Stomach (tissue), 9 donors: Measurements from ENCODE around the gene LHFPL2. TPM values are rescaled to one million over a fixed set of nuclear protein-coding genes. Genes with fewer than 3 reads are reported as not detected.
"Not testable (repeated sequence)": the region's sequence is repeated elsewhere in the genome, so short reads cannot be mapped to it uniquely, and the experiment has no call there.

Experiments
- DNase-seq, 2 donors: peaks; one replicate each; pipeline versions ENCODE4 v3.0.0 to v3.0.0-alpha.2; 2013 to 2019
- H3K27ac ChIP-seq, 5 donors: fragments of 200-600 bp in 4 of 5; sonication (generic) in 4 of 5; one replicate each; pipeline ENCODE4 v1.5.1; 2013 to 2019; ENCODE audit warnings: mild to moderate bottlenecking in 1 of 5, moderate library complexity in 1 of 5
- H3K27me3 ChIP-seq, 3 donors: fragments of 200-600 bp; sonication (generic); one replicate each; pipeline ENCODE4 v1.5.1; 2017 to 2019; ENCODE audit warnings: mixed run types in 1 of 3
- H3K36me3 ChIP-seq, 4 donors: fragments of 200-600 bp; sonication (generic); 1 replicate in 3 of 4; 2 replicates in 1 of 4; pipeline ENCODE4 v1.5.1; 2016 to 2019
- H3K4me1 ChIP-seq, 4 donors: fragments of 200-600 bp; sonication (generic); one replicate each; pipeline ENCODE4 v1.5.1; 2016 to 2019
- H3K4me3 ChIP-seq, 4 donors: fragments of 200-600 bp; sonication (generic) in 3 of 4; one replicate each; pipeline ENCODE4 v1.5.1; 2016 to 2019; ENCODE audit warnings: mild to moderate bottlenecking in 1 of 4
- H3K9me3 ChIP-seq, 4 donors: fragments of 200-600 bp; sonication (generic); one replicate each; pipeline ENCODE4 v1.5.1; 2016 to 2019
- EP300 ChIP-seq: sonication (generic); formaldehyde crosslinking; IDR thresholded peaks from one replicate; pipeline ENCODE4 v1.6.1; 2017; ENCODE audit warnings: antibody characterized with exemption
- POLR2A ChIP-seq, 4 donors: fragments of 450-650 bp; IDR thresholded peaks; one replicate each; pipeline ENCODE4 v1.6.1; 2016; ENCODE audit warnings: antibody characterized with exemption in 4 of 4, control low read depth in 2 of 4, mild to moderate bottlenecking in 1 of 4, moderate library complexity in 1 of 4
- POLR2AphosphoS5 ChIP-seq, 3 donors: sonication (generic); formaldehyde crosslinking; IDR thresholded peaks; one replicate each; pipeline ENCODE4 v1.6.1; 2016; ENCODE audit warnings: antibody characterized with exemption in 3 of 3
- WGBS, 5 donors: extraction: QIAGEN DNeasy Blood & Tissue Kit in 3 of 5; methylation state at CpG; one replicate each; pipeline versions ENCODE4 v1.1.5 to v1.1.7; 2013 to 2018; 5-methylcytosine and 5-hydroxymethylcytosine counted together
- intact Hi-C: fragments of 100-400 bp; cut with DNase I; formaldehyde crosslinking; loops from one replicate; pipeline ENCODE4 v1.15.1; 2023; ENCODE audit warnings: low total_unique reads
- polyA plus RNA-seq, 3 donors: library from polyadenylated mRNA; stranded (reverse); fragments of 200-250 nt; gene quantifications; one replicate each; pipeline ENCODE4 v1.2.3, GENCODE V29; 2013
- total RNA-seq, 5 donors: library from RNA; depleted of rRNA; stranded (reverse); fragments of >200 nt; gene quantifications; one replicate each; pipeline versions ENCODE4 v1.1.0 to v1.2.3, GENCODE V29; 2014 to 2016
- TF ChIP-seq, protein P1 (sequence below), 7 experiments: fragments of 450-650 bp in 4 of 7; fragments of 200-600 bp in 3 of 7; sonication (generic) in 3 of 7; IDR thresholded peaks; one replicate each; pipeline ENCODE4 v1.5.1; 2016 to 2019; ENCODE audit warnings: antibody characterized with exemption in 7 of 7, control low read depth in 2 of 7, mild to moderate bottlenecking in 1 of 7
- donor health status: healthy with polysubstance abuse.
- donor health status: Bipolar disorder and iron deficiency.
- donor health status: healthy.

The LHFPL2 gene
- total and polyA plus RNA-seq, 8 donors = 3.7 to 53.6 (median 24.3) TPM

- TF ChIP-seq, protein P1, sequence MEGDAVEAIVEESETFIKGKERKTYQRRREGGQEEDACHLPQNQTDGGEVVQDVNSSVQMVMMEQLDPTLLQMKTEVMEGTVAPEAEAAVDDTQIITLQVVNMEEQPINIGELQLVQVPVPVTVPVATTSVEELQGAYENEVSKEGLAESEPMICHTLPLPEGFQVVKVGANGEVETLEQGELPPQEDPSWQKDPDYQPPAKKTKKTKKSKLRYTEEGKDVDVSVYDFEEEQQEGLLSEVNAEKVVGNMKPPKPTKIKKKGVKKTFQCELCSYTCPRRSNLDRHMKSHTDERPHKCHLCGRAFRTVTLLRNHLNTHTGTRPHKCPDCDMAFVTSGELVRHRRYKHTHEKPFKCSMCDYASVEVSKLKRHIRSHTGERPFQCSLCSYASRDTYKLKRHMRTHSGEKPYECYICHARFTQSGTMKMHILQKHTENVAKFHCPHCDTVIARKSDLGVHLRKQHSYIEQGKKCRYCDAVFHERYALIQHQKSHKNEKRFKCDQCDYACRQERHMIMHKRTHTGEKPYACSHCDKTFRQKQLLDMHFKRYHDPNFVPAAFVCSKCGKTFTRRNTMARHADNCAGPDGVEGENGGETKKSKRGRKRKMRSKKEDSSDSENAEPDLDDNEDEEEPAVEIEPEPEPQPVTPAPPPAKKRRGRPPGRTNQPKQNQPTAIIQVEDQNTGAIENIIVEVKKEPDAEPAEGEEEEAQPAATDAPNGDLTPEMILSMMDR (IDR thresholded peaks at IDR 0.05) = no peak
- no peak for DNase-seq
- H3K9me3 ChIP-seq = no peaks in the 10 kb centered on the region
- no peaks in the 10 kb centered on the region for H3K27me3 ChIP-seq
- no peak overlapping the region for H3K27ac ChIP-seq
- H3K4me1 ChIP-seq = peaks cover 0 to 19% (median 0%) of the 10 kb centered on the region in 4 donors
- intact Hi-C loops = no loop called here
- no peak overlapping the region for H3K4me3 ChIP-seq
- H3K36me3 ChIP-seq = peaks cover 0 to 9% (median 5%) of the 10 kb centered on the region in 4 donors
These were observed 176.7 kb downstream of the LHFPL2 start for GRCh38 chr5:78471896-78472295.

DNA sequence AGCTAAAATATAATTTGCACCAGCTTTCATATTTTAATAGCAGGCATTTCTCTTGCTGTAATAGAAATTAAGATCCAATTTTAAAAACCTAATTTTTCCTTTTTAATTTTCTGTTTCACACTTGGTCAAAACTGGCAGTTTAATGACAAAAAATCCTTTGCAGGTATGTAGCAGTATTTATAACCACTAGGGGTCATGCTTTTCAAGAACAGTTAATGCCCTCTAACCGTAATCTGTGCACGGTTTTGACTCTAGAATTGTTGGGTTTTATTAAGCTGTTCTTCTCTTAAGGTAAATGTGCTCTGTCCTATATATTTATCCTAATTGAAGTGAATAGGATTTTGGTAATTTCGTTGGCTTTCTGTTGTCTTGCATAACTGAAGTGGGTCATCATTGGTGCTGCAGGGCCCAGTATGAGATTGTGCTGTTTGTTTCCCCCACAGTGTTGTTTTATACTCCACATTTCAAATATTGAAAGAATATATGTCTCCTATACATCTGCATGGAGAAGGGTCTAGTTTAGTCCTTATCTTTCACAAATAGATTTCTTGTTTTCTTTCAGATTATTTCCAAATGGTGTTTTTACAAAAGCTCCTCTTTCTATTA, 180.7 kb downstream of the LHFPL2 start:
- WGBS, 5 donors = 10 to 33% (median 19%) methylated on average over 3 of the region's 3 CpGs
- H3K9me3 ChIP-seq = no peaks in the 10 kb centered on the region
- peaks cover 0 to 15% (median 11%) of the 10 kb centered on the region in 4 donors for H3K36me3 ChIP-seq
- no peaks in the 10 kb centered on the region for H3K27me3 ChIP-seq
- H3K27ac ChIP-seq = no peak overlapping the region
- TF ChIP-seq EP300 = no peak
- peak in 1 of 3 donors; percentile 17 for TF ChIP-seq POLR2AphosphoS5 (IDR thresholded peaks at IDR 0.05)
- TF ChIP-seq, protein P1 (IDR thresholded peaks at IDR 0.05) = peak in 5 of 7 experiments; percentile 55 to 84 (median 58)
- TF ChIP-seq POLR2A (IDR thresholded peaks at IDR 0.05) = no peak
- peak in 1 of 2 donors; percentile 52 for DNase-seq
- intact Hi-C loops = no loop called here
- H3K4me1 ChIP-seq = peaks cover 0 to 11% (median 0%) of the 10 kb centered on the region in 4 donors
- no peak overlapping the region for H3K4me3 ChIP-seq

GRCh38 chr5:78467140-78467539, 181.4 kb downstream of the LHFPL2 start:
- Histone ChIP-seq H3K4me1 (peaks cover 0 to 11% (median 0%) of the 10 kb centered on the region in 4 donors), H3K27ac (no peak overlapping the region), H3K36me3 (peaks cover 0 to 17% (median 11%) of the 10 kb centered on the region in 4 donors), H3K4me3 (no peak overlapping the region), H3K9me3 (no peaks in the 10 kb centered on the region), H3K27me3 (no peaks in the 10 kb centered on the region)
- WGBS, 5 donors = 94 to 100% (median 97%) methylated on average over 1 of the region's 1 CpG
- TF ChIP-seq POLR2A (IDR thresholded peaks at IDR 0.05) (no peak), EP300 (no peak), POLR2AphosphoS5 (IDR thresholded peaks at IDR 0.05) (no peak)
- TF ChIP-seq, protein P1 (IDR thresholded peaks at IDR 0.05) = no peak
- intact Hi-C loops = no loop called here
- DNase-seq = no peak

GRCh38 chr5:78458843-78459242, 189.7 kb downstream of the LHFPL2 start:
- Histone ChIP-seq H3K36me3 (peaks cover 0 to 26% (median 16%) of the 10 kb centered on the region in 4 donors), H3K4me1 (no peaks in the 10 kb centered on the region), H3K27ac (no peak overlapping the region), H3K27me3 (no peaks in the 10 kb centered on the region), H3K4me3 (no peak overlapping the region), H3K9me3 (no peaks in the 10 kb centered on the region)
- TF ChIP-seq EP300 = no peak
- TF ChIP-seq, protein P1 (IDR thresholded peaks at IDR 0.05) = no peak
- no peak for TF ChIP-seq POLR2A (IDR thresholded peaks at IDR 0.05)
- no peak for TF ChIP-seq POLR2AphosphoS5 (IDR thresholded peaks at IDR 0.05)
- WGBS, 5 donors = 91 to 100% (median 96%) methylated on average over 2 of the region's 2 CpGs
- DNase-seq = no peak
- intact Hi-C loops = no loop called here

DNA sequence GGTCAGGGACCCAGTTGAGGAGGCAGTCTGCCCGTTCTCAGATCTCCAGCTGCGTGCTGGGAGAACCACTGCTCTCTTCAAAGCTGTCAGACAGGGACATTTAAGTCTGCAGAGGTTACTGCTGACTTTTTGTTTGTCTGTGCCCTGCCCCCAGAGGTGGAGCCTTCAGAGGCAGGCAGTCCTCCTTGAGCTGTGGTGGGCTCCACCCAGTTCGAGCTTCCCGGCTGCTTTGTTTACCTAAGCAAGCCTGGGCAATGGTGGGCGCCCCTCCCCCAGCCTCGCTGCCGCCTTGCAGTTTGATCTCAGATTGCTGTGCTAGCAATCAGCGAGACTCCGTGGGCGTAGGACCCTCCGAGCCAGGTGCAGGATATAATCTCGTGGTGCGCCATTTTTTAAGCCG, 191.1 kb downstream of the LHFPL2 start:
- H3K4me1 ChIP-seq, DNase-seq, H3K27me3 ChIP-seq, H3K9me3 ChIP-seq, H3K4me3 ChIP-seq, intact Hi-C loops, H3K27ac ChIP-seq: not testable (repeated sequence)
- peaks cover 0 to 26% (median 16%) of the 10 kb centered on the region in 4 donors for H3K36me3 ChIP-seq
- 74 to 92% (median 81%) methylated on average over 10 to 14 of the region's 14 CpGs; no CpG with 5 or more reads in 1 of the 5 donors for WGBS, 5 donors
